Activated T-cell treated with anti-CD3 and anti-CD28 coated beads, Interleukin-2, amount 50 U/mL, for 24 hours (primary cell): ENCODE measurements around the gene SIL1.

ENCODE experiments used
- DNase-seq: peaks from one replicate; pipeline ENCODE4 v3.0.0-alpha.2; 2020
- H3K27ac Mint-ChIP-seq: 2 replicates; pipeline ENCODE4 v1.8.0; 2020; ENCODE audit warnings: mild to moderate bottlenecking, mixed read lengths
- H3K27me3 Mint-ChIP-seq: 2 replicates; pipeline ENCODE4 v1.8.0; 2020; ENCODE audit warnings: mixed read lengths
- H3K36me3 Mint-ChIP-seq: 2 replicates; pipeline ENCODE4 v1.8.0; 2020; ENCODE audit warnings: low read depth, mixed read lengths
- H3K4me1 Mint-ChIP-seq: 2 replicates; pipeline ENCODE4 v1.8.0; 2020; ENCODE audit warnings: low read depth, mixed read lengths
- H3K4me3 Mint-ChIP-seq: 2 replicates; pipeline ENCODE4 v1.8.0; 2020; ENCODE audit warnings: mild to moderate bottlenecking, moderate library complexity, mixed read lengths
- H3K9me3 Mint-ChIP-seq: 2 replicates; pipeline ENCODE4 v1.8.0; 2020; ENCODE audit warnings: mixed read lengths

The SIL1 gene

DNA sequence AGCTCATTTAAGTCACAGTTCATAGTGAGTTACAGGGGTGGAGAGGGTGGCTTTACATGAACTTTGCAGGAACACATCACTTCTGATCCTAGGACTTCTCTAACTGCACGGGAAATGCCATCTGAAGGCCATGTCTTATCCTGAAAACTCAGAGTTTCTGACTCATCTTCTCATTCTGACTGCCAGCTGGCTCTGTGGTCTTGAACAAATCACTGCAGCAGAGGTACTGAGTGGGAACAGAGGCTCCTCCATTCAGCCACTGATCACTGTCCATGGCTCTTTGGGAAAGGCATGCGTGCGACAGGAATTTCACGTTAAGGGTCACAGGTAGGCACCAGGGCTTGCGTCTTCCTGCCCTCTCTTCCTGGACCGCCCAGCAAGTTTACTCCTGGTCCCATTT lies 208.4 kb downstream of the SIL1 start:
- Mint-ChIP-seq H3K9me3 (no peaks in the 10 kb centered on the region), H3K4me3 (no peak overlapping the region), H3K4me1 (peaks cover 2% of the 10 kb centered on the region), H3K27me3 (no peaks in the 10 kb centered on the region), H3K27ac (no peak overlapping the region), H3K36me3 (no peaks in the 10 kb centered on the region)
- no peak for DNase-seq

DNA sequence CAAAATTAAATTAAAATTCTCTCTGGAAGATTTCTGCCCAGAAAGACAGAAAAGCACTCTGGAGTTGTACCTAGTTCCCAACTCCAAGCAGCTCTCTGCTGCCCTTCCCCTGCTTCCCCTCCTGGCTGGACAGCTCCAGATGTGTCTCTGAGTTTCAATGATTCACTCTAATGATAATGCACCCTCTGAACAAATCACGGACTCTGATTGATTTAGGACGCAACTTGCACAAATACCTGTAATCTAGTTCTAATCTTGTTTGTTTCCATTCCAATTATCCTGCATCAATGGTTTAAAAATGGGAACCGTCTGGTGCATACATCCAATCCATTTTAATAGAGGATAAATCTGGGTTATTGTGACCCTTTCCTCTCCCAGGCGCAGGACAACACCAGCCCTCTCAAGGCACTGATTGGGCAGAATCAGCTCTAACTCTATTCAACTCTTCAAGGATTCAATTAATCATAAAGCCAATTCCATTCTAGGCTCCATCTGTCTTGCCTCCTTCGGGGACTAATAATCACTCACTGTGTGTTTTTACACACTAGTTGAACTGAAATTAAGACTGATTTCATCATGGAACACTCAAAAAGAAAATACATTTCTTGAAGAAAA lies 211.9 kb downstream of the SIL1 start:
- Mint-ChIP-seq H3K36me3 (no peaks in the 10 kb centered on the region), H3K27ac (no peak overlapping the region), H3K9me3 (no peaks in the 10 kb centered on the region), H3K27me3 (no peaks in the 10 kb centered on the region), H3K4me3 (no peak overlapping the region), H3K4me1 (peaks cover 21% of the 10 kb centered on the region)
- DNase-seq: no peak

DNA sequence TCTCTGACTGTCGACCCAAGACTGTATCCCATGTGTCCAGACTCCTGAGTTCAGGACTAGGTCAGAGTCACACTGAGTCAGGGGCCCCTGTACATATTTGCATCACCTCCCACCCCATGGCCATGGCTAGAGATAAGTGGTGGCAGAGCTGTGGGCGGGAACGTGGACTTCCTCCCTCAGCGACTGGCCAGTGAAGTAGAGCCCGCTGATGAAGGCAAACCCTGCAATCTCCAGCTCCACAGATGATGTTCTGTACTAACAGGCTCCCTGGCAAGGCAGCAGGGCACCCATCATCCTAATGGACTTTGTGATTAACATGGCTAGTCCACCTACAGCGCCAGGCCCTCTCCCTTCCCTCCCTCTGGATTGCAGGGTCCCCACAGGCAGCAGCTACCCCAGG lies 212.5 kb downstream of the SIL1 start:
- H3K27ac Mint-ChIP-seq: no peak overlapping the region
- H3K27me3 Mint-ChIP-seq: no peaks in the 10 kb centered on the region
- no peak overlapping the region for H3K4me3 Mint-ChIP-seq
- no peaks in the 10 kb centered on the region for H3K9me3 Mint-ChIP-seq
- no peaks in the 10 kb centered on the region for H3K36me3 Mint-ChIP-seq
- H3K4me1 Mint-ChIP-seq: peaks cover 28% of the 10 kb centered on the region
- no peak for DNase-seq

DNA sequence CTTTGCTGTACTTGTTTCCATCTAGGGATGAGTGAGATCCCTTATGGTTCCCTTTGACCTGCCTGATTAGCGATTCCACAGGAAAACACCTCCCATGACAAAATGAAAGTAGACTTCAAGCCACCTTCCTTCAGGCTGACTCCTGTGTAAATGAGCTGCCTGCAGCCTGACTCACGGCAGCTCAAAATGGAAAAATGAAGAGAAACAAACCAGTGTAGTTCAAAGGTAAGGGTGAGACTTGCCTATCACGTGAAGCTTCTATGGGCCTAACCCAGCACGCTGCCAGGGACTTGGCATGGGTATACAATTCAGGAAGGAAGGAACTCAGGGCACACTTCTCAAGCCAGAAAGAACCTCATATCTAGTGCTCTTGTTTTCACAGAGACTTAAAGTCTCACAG lies 212.9 kb downstream of the SIL1 start:
- Mint-ChIP-seq H3K27me3 (no peaks in the 10 kb centered on the region), H3K36me3 (no peaks in the 10 kb centered on the region), H3K9me3 (no peaks in the 10 kb centered on the region), H3K27ac (no peak overlapping the region), H3K4me1 (peaks cover 32% of the 10 kb centered on the region), H3K4me3 (no peak overlapping the region)
- DNase-seq: no peak

DNA sequence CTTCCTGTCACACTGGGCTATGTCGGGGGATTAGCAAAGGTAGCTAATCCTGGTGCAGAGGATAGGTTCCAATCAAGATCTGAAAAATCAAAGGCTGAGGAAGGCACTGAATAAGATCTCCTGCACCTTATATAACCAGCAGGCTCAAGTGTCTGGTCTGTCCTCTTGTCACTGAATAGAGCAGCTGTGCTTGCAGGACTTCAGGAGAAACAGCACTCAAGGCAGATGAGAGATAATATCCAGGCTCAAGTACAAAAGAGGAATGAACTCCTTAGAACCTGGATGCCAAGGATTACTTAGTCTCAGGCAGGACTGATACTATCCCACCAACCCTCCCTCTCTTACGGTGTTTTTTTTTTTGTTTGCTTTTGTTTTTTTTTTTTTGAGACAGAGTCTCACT lies 214.2 kb downstream of the SIL1 start:
- no peak overlapping the region for H3K4me3 Mint-ChIP-seq
- no peaks in the 10 kb centered on the region for H3K36me3 Mint-ChIP-seq
- no peak for DNase-seq

DNA sequence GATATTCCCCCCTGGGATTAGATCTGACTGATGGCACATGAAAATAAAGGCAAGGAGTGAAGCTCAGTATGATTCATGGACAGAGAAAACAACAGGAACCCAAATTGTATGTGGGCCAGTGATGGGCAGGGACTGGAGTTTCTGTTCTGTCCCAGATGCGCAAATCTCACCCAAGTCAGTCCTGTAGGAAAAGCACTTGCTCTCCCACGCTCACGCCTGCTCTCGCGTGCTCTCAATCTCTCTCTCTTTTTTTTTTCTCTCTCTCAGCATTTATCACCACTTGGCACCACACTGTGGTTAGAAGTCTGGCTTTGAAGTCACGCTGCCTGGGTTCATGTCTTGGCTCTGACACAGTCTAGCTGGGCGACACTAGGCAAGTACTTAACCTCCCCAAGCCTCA lies 216.6 kb downstream of the SIL1 start:
- Mint-ChIP-seq H3K36me3 (no peaks in the 10 kb centered on the region), H3K9me3 (no peaks in the 10 kb centered on the region), H3K27me3 (no peaks in the 10 kb centered on the region), H3K27ac (peak overlapping the region; percentile 18), H3K4me1 (peaks cover 43% of the 10 kb centered on the region), H3K4me3 (no peak overlapping the region)
- no peak for DNase-seq

More for the DNA sequence above, 214.2 kb downstream of the SIL1 start:
- H3K27ac Mint-ChIP-seq: no peak overlapping the region
- no peaks in the 10 kb centered on the region for H3K9me3 Mint-ChIP-seq
- H3K4me1 Mint-ChIP-seq: peaks cover 43% of the 10 kb centered on the region
- no peaks in the 10 kb centered on the region for H3K27me3 Mint-ChIP-seq

DNA sequence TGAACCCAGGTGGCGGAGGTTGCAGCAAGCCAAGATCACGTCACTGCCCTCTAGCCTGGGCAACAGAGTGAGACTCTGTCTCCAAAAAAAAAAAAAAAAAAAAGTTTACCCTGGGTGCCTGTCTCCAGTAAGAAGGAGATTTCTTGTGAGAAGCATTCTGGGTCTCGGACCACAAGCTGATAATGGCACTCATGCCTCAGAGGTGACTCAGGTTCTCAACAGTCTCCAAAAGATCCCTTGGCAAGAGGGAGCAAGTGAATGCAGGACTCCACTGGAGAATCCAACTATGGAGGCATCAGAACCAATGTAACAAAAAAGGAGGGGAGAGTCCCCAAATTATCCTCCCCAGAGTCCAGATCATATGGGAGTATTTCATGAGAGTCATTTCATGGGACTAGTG lies 217.0 kb downstream of the SIL1 start:
- Mint-ChIP-seq H3K4me1 (peaks cover 43% of the 10 kb centered on the region), H3K27ac (no peak overlapping the region), H3K36me3 (no peaks in the 10 kb centered on the region), H3K4me3 (no peak overlapping the region), H3K27me3 (no peaks in the 10 kb centered on the region), H3K9me3 (no peaks in the 10 kb centered on the region)
- DNase-seq: no peak

DNA sequence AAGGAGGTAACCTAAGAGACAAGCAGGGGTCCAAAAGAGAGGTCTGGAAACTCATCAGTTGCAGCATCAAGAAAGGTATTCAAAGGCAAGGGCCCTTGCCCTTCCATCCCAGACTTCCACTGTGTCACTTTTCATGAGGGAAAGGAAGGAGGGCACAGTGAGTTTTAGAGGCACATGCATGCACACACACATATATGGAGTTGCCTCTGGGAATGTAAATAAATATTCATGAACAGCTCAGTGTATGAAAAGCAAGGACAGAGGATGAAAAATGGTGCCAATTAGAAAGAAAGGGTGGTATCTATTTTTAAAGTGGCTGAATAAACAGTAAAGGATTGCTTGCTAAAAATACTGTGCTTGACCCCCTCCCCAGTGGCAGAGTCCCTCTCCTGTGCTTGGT lies 217.7 kb downstream of the SIL1 start:
- Mint-ChIP-seq H3K27ac (peak overlapping the region; percentile 74), H3K4me3 (no peak overlapping the region), H3K36me3 (no peaks in the 10 kb centered on the region)

DNA sequence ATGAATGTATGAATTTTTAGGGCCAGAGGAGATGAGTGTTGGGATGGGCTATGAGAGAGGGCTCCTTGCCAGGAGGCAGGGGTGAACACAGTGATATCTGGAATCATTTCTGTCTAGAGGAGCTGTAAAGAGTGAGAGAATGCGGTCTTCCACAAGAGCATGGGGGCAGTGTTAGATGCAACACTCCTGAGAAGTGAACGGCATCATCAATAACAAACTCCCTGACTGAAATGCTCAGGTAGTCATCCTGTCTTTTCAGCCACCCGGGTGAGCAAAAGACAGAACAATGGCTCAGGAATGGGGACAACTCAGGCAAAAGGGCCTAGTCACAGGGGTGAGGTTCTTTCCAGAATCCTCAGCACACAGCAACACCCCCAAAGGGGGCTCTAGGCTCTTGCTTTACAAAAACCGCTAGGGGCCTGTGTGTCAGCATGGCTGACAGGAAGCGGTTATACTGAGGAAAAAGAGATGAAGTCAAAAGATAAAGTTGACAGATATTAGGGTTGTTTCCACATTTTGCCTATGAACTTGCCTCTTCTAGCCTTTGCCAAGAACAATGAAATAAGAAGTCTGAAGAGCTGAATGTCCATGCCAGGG lies 218.4 kb downstream of the SIL1 start:
- no peaks in the 10 kb centered on the region for H3K9me3 Mint-ChIP-seq
- peak overlapping the region; percentile 74 for H3K27ac Mint-ChIP-seq
- H3K4me3 Mint-ChIP-seq: no peak overlapping the region
- peak; percentile 40 for DNase-seq
- H3K4me1 Mint-ChIP-seq: peaks cover 41% of the 10 kb centered on the region
- no peaks in the 10 kb centered on the region for H3K36me3 Mint-ChIP-seq
- H3K27me3 Mint-ChIP-seq: no peaks in the 10 kb centered on the region

More for the DNA sequence above, 217.7 kb downstream of the SIL1 start:
- Mint-ChIP-seq H3K4me1 (peaks cover 43% of the 10 kb centered on the region), H3K9me3 (no peaks in the 10 kb centered on the region), H3K27me3 (no peaks in the 10 kb centered on the region)
- DNase-seq: no peak

DNA sequence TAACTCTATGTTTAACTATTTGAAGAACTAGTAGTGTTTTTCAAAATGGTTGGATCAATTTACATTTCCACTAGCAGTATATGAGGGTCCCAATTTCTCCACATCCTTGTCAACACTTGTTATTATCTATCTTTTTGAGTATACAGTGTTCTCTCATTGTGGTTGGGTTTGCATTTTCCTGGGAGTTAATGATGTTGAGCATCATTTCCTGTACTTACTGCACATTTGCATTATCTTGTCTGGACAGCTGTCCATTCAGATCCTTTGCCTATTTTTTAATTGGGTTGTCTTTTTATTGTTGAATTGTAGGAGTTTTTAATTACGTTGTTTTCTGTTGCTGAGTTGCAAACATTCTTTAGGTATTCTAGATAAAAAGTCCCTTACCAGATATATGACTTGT lies 219.6 kb downstream of the SIL1 start:
- H3K36me3 Mint-ChIP-seq: no peaks in the 10 kb centered on the region
- no peaks in the 10 kb centered on the region for H3K9me3 Mint-ChIP-seq
- DNase-seq: no peak
- H3K4me1 Mint-ChIP-seq: peaks cover 38% of the 10 kb centered on the region
- no peak overlapping the region for H3K27ac Mint-ChIP-seq
- H3K4me3 Mint-ChIP-seq: no peak overlapping the region
- H3K27me3 Mint-ChIP-seq: no peaks in the 10 kb centered on the region

DNA sequence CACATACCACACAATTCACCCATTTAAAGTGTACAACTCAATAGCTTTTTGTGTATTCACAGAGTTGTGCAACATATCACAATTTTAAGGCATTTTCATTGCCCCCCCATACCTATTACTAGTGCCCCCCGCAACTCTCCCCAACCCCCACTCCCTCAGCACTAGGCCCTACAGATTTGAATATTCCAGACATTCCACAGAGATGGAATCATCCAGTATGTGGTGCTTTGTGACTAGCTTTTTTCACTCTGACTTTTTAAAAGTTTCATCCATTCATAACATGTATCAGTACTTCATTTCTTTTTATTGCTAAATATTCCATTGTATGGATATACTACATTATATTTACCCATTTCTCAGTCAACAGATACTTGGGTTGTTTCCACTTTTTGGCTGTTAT lies 220.1 kb downstream of the SIL1 start:
- H3K36me3 Mint-ChIP-seq: no peaks in the 10 kb centered on the region
- H3K4me1 Mint-ChIP-seq: peaks cover 37% of the 10 kb centered on the region
- DNase-seq: no peak
- no peaks in the 10 kb centered on the region for H3K27me3 Mint-ChIP-seq
- no peak overlapping the region for H3K27ac Mint-ChIP-seq
- H3K9me3 Mint-ChIP-seq: no peaks in the 10 kb centered on the region
- no peak overlapping the region for H3K4me3 Mint-ChIP-seq

DNA sequence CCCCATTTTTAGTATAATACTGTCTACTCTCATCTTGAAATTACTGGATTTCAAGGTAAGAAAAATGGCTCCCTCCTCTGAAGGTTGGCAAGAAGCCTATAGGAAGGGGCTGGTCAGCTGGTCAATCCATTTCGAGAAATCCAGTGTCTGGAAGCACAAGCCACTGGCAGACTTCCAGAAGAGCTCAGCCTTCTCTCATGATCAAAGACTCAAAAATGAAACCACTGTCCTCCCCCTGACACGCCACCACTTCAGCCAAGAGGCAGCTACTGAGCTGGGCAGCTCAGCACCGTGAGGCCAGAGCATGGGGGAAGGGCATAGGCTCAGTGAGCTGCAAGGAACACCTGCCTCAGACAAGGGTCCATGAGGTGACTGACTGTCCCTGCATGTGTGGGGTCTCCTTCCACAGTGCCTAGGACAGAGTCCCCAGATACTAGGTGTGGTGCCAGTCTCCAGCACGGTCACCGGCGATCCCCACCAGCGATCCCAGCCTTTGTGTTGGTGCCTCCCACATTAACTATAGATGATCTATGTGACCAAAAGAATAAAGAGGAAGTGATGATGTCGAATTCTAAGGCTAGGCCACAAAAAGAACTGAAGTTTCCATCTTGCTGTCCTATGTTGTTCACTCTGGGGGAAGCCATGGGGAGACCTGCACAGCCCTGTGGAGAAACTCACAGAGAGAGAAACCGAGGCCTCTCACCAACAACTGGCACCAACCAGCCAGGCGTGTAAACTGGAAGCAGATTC lies 222.9 kb downstream of the SIL1 start:
- no peaks in the 10 kb centered on the region for H3K9me3 Mint-ChIP-seq
- no peak overlapping the region for H3K27ac Mint-ChIP-seq
- H3K4me1 Mint-ChIP-seq: peaks cover 12% of the 10 kb centered on the region
- no peaks in the 10 kb centered on the region for H3K36me3 Mint-ChIP-seq
- DNase-seq: no peak
- no peak overlapping the region for H3K4me3 Mint-ChIP-seq
- H3K27me3 Mint-ChIP-seq: no peaks in the 10 kb centered on the region

DNA sequence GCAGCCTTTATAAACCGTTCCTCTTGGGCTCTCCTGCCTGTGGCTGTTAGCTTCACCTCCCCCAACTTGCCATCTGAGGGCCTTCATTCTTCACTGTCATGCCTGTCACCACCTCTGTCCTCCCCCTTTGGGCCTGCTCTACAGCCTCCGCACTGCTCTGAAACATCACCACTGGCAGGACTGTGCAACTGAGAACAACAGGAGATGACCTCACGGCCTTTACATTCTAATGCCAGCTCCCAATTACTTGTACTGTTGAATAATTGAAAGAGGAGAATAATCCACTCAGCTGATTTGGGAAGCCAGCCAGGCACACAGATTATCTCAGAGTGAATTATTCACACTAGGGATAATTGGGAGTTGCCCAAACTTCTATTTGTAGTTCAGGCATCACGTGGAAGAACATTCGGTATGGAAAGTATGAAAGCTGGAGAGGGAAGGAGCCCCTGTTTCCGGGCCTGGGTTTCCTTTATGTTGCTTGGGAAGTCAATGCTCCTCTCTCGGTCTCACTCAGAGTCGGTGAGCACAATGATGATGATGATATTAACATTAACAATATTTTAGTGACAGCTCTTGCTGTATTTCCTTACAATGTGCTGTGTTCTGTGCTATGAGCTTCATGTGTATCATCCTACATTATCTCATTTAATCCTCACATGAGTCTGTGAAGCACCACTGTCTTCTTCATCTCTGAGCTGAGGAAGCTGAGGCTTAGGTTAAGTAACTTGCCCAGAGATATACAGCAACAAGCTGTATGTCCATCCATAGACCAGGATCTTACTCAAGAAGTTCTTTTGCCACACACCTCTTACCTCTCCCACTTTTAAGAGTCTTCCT lies 223.7 kb downstream of the SIL1 start:
- Mint-ChIP-seq H3K36me3 (no peaks in the 10 kb centered on the region), H3K27me3 (no peaks in the 10 kb centered on the region), H3K9me3 (no peaks in the 10 kb centered on the region), H3K4me1 (peaks cover 3% of the 10 kb centered on the region), H3K4me3 (no peak overlapping the region), H3K27ac (no peak overlapping the region)
- no peak for DNase-seq

DNA sequence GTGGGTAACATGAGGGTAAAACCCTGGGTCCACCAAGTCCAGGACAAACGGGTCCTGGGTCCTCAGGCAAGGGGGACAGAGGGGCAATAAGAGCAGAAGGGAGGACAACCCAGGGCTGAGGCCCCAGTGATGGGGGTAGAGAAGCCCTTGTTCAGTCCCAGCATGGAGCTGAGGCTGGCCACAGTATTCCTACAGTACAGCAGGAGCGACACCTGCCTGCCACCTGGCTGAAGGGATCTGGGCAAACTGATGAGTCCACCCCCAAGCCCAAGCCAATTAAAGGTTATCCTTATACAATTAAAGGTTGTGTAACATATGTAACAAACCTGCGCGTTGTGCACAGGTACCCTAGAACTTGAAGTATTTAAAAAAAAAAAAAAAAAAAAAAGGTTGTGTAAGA lies 225.3 kb downstream of the SIL1 start:
- Mint-ChIP-seq H3K27ac (no peak overlapping the region), H3K36me3 (no peaks in the 10 kb centered on the region), H3K4me1 (no peaks in the 10 kb centered on the region), H3K4me3 (no peak overlapping the region), H3K9me3 (no peaks in the 10 kb centered on the region), H3K27me3 (no peaks in the 10 kb centered on the region)
- DNase-seq: no peak
